SU-DHL-6 (cell line): Measurements from ENCODE around the gene TMEM120B.
"Not testable (repeated sequence)": the region's sequence is repeated elsewhere in the genome, so short reads cannot be mapped to it uniquely, and the experiment has no call there.

ENCODE experiments used
- H2AFZ ChIP-seq: fragments of 200-600 bp; sonication (generic); 2 replicates; pipeline ENCODE4 v1.6.1; 2014; ENCODE audit warnings: low read depth, mild to moderate bottlenecking, moderate library complexity, mixed read lengths, antibody characterized with exemption, low read length; ENCODE audit not compliant: severe bottlenecking
- H3F3A ChIP-seq: fragments of 200-600 bp; shearing (Covaris generic); 2 replicates; pipeline ENCODE4 v1.6.0; 2016; ENCODE audit warnings: antibody characterized with exemption, mild to moderate bottlenecking; ENCODE audit not compliant: insufficient read depth
- H3K27ac ChIP-seq: fragments of 200-600 bp; sonication (generic); 2 replicates; pipeline ENCODE4 v1.5.1; 2016; ENCODE audit warnings: low read depth, mild to moderate bottlenecking, low read length, moderate library complexity, mixed read lengths
- H3K27me3 ChIP-seq: fragments of 200-600 bp; sonication (generic), shearing (Covaris generic); 2 replicates; pipeline ENCODE4 v1.6.0; 2014; ENCODE audit warnings: mild to moderate bottlenecking, low read length
- H3K36me3 ChIP-seq: fragments of 200-600 bp; sonication (generic); 2 replicates; pipeline ENCODE4 v1.6.1; 2014; ENCODE audit warnings: mild to moderate bottlenecking, low read length, mixed read lengths
- H3K4me2 ChIP-seq: fragments of 300-600, 200-600 bp; shearing (Covaris generic), sonication (generic); 2 replicates; pipeline ENCODE4 v1.6.0; 2014; ENCODE audit warnings: low read length, low read depth, mild to moderate bottlenecking; ENCODE audit not compliant: poor library complexity, severe bottlenecking
- H3K4me3 ChIP-seq: fragments of 200-600 bp; sonication (generic); 2 replicates; pipeline ENCODE4 v1.5.1; 2014; ENCODE audit warnings: antibody characterized with exemption, low read length, mild to moderate bottlenecking, mixed read lengths; ENCODE audit not compliant: insufficient read depth, poor library complexity, severe bottlenecking
- H3K79me2 ChIP-seq: fragments of 200-600 bp; sonication (generic); 2 replicates; pipeline ENCODE4 v1.6.1; 2014; ENCODE audit warnings: mild to moderate bottlenecking, low read length, moderate library complexity; ENCODE audit not compliant: insufficient read depth
- H3K9ac ChIP-seq: fragments of 200-600 bp; sonication (generic); 2 replicates; pipeline ENCODE4 v1.7.0; 2014; ENCODE audit warnings: mild to moderate bottlenecking, low read length
- H3K9me2 ChIP-seq: fragments of 200-600 bp; sonication (generic); replicated peaks from 2 replicates; pipeline ENCODE4 v1.6.1; 2014; ENCODE audit warnings: low read length; ENCODE audit not compliant: insufficient read depth
- H3K9me3 ChIP-seq: fragments of 200-600 bp; sonication (generic); 2 replicates; pipeline ENCODE4 v1.6.1; 2014; ENCODE audit warnings: low read length, mixed read lengths; ENCODE audit not compliant: insufficient read depth
- H4K20me1 ChIP-seq: fragments of 200-600 bp; sonication (generic); 2 replicates; pipeline ENCODE4 v1.6.1; 2014; ENCODE audit warnings: low read depth, mild to moderate bottlenecking, antibody characterized with exemption, low read length, moderate library complexity, mixed read lengths
- CTCF ChIP-seq: fragments of 200-600 bp; sonication (generic); IDR thresholded peaks from one replicate; pipeline ENCODE4 v1.5.1; 2017; ENCODE audit warnings: antibody characterized with exemption, mild to moderate bottlenecking, low read length, moderate library complexity; ENCODE audit not compliant: insufficient read depth, poor library complexity, severe bottlenecking
- EZH2phosphoT487 ChIP-seq: fragments of 200-600 bp; sonication (generic), shearing (Covaris generic); conservative IDR thresholded peaks from 2 replicates; pipeline ENCODE4 v1.6.1; 2018; ENCODE audit warnings: mild to moderate bottlenecking, antibody characterized with exemption, low read length, moderate library complexity, mixed read lengths

Gene TMEM120B

GRCh38 chr12:121712190-121712460 is 427 bp upstream of the TMEM120B start:
- Histone ChIP-seq H3K9ac (peak overlapping the region; percentile 81), H3K9me2 (no peaks in the 10 kb centered on the region), H4K20me1 (no peaks in the 10 kb centered on the region), H3K4me3 (peak overlapping the region; percentile 100), H2AFZ (peak overlapping the region; percentile 93), H3K4me2 (peak overlapping the region; percentile 99), H3K27ac (no peak overlapping the region; the same call in 1 of the 2 replicates), H3K9me3 (no peaks in the 10 kb centered on the region), H3K79me2 (no peaks in the 10 kb centered on the region), H3K27me3 (no peaks in the 10 kb centered on the region), H3F3A (no peaks in the 10 kb centered on the region), H3K36me3 (no peaks in the 10 kb centered on the region)
- no peak for TF ChIP-seq CTCF
- TF ChIP-seq EZH2phosphoT487: no peak

- Histone ChIP-seq H2AFZ (peak overlapping the region; percentile 92), H3K9me2 (no peaks in the 10 kb centered on the region), H4K20me1 (no peaks in the 10 kb centered on the region), H3K79me2 (no peaks in the 10 kb centered on the region), H3K9me3 (no peaks in the 10 kb centered on the region), H3K36me3 (no peaks in the 10 kb centered on the region), H3K9ac (peak overlapping the region; percentile 81), H3K4me3 (peak overlapping the region; percentile 100), H3K27me3 (no peaks in the 10 kb centered on the region), H3F3A (no peaks in the 10 kb centered on the region), H3K27ac (no peak overlapping the region), H3K4me2 (peak overlapping the region; percentile 99)
- no peak for TF ChIP-seq CTCF
- no peak for TF ChIP-seq EZH2phosphoT487
Measured at GRCh38 chr12:121713257-121713777, 765 bp downstream of the TMEM120B start.

GRCh38 chr12:121713793-121714192 is 1.2 kb downstream of the TMEM120B start:
- Histone ChIP-seq H3K27ac (no peak overlapping the region), H3K9me2 (no peaks in the 10 kb centered on the region), H3K36me3 (no peaks in the 10 kb centered on the region), H3K4me3 (peak overlapping the region; percentile 100), H3K9me3 (no peaks in the 10 kb centered on the region), H3K79me2 (no peaks in the 10 kb centered on the region), H3K27me3 (no peaks in the 10 kb centered on the region), H3K4me2 (peak overlapping the region; percentile 99), H2AFZ (no peak overlapping the region), H4K20me1 (no peaks in the 10 kb centered on the region), H3F3A (no peaks in the 10 kb centered on the region; the same call in 1 of the 2 replicates), H3K9ac (peak overlapping the region; percentile 81)
- TF ChIP-seq EZH2phosphoT487 (no peak), CTCF (no peak)

GRCh38 chr12:121715055-121715454 is 2.5 kb downstream of the TMEM120B start:
- H3K36me3 ChIP-seq, H3K27ac ChIP-seq, H2AFZ ChIP-seq, H3K4me2 ChIP-seq, H3K9me2 ChIP-seq, H3F3A ChIP-seq, H4K20me1 ChIP-seq, H3K79me2 ChIP-seq, H3K27me3 ChIP-seq, H3K9ac ChIP-seq, H3K4me3 ChIP-seq, H3K9me3 ChIP-seq: not testable (repeated sequence)
